ENCODE results near the gene TAOK2.
"Not testable (repeated sequence)": the region's sequence is repeated elsewhere in the genome, so short reads cannot be mapped to it uniquely, and the experiment has no call there.

The TAOK2 gene

GRCh38 chr16:29947897-29948296 is 25.8 kb upstream of the TAOK2 start:
- no peaks in the 10 kb centered on the region for H3K27me3 ChIP-seq (replicated peaks; ENCODE audit: control insufficient read depth, insufficient read depth, low read length, poor library complexity, severe bottlenecking)
- H3K4me1 ChIP-seq (ENCODE audit: control insufficient read depth, insufficient read depth, low read length, poor library complexity, severe bottlenecking) = no peaks in the 10 kb centered on the region
- no peaks in the 10 kb centered on the region for H3K36me3 ChIP-seq (ENCODE audit: control insufficient read depth, insufficient read depth, low read length)
- H3K9me3 ChIP-seq (ENCODE audit: control insufficient read depth, low read length) = no peaks in the 10 kb centered on the region
- DNase-seq = no peak
- H3K27ac ChIP-seq (ENCODE audit: insufficient read depth, low read length, poor library complexity, severe bottlenecking) = no peak overlapping the region
- no peak overlapping the region for H3K4me3 ChIP-seq (ENCODE audit: insufficient read depth, low read depth, low read length, poor library complexity, severe bottlenecking)

- Histone ChIP-seq H3K4me1 (ENCODE audit: control insufficient read depth, insufficient read depth, low read length, poor library complexity, severe bottlenecking) (no peaks in the 10 kb centered on the region), H3K27ac (ENCODE audit: insufficient read depth, low read length, poor library complexity, severe bottlenecking) (no peak overlapping the region), H3K36me3 (ENCODE audit: control insufficient read depth, insufficient read depth, low read length) (no peaks in the 10 kb centered on the region), H3K9me3 (ENCODE audit: control insufficient read depth, low read length) (no peaks in the 10 kb centered on the region), H3K4me3 (ENCODE audit: insufficient read depth, low read depth, low read length, poor library complexity, severe bottlenecking) (no peak overlapping the region), H3K27me3 (replicated peaks; ENCODE audit: control insufficient read depth, insufficient read depth, low read length, poor library complexity, severe bottlenecking) (no peaks in the 10 kb centered on the region)
- DNase-seq = no peak
Observed at GRCh38 chr16:29950806-29951461, 22.7 kb upstream of the TAOK2 start.

GRCh38 chr16:29951625-29952365 is 21.9 kb upstream of the TAOK2 start:
- Histone ChIP-seq H3K9me3 (ENCODE audit: control insufficient read depth, low read length) (no peaks in the 10 kb centered on the region), H3K27me3 (replicated peaks; ENCODE audit: control insufficient read depth, insufficient read depth, low read length, poor library complexity, severe bottlenecking) (no peaks in the 10 kb centered on the region), H3K27ac (ENCODE audit: insufficient read depth, low read length, poor library complexity, severe bottlenecking) (no peak overlapping the region), H3K36me3 (ENCODE audit: control insufficient read depth, insufficient read depth, low read length) (no peaks in the 10 kb centered on the region), H3K4me1 (ENCODE audit: control insufficient read depth, insufficient read depth, low read length, poor library complexity, severe bottlenecking) (no peaks in the 10 kb centered on the region), H3K4me3 (ENCODE audit: insufficient read depth, low read depth, low read length, poor library complexity, severe bottlenecking) (no peak overlapping the region)
- no peak for DNase-seq

GRCh38 chr16:29958756-29959155 is 14.9 kb upstream of the TAOK2 start:
- DNase-seq = no peak
- Histone ChIP-seq H3K9me3 (ENCODE audit: control insufficient read depth, low read length) (no peaks in the 10 kb centered on the region), H3K27me3 (replicated peaks; ENCODE audit: control insufficient read depth, insufficient read depth, low read length, poor library complexity, severe bottlenecking) (no peaks in the 10 kb centered on the region), H3K4me3 (ENCODE audit: insufficient read depth, low read depth, low read length, poor library complexity, severe bottlenecking) (no peak overlapping the region), H3K4me1 (ENCODE audit: control insufficient read depth, insufficient read depth, low read length, poor library complexity, severe bottlenecking) (peaks cover 11% of the 10 kb centered on the region), H3K27ac (ENCODE audit: insufficient read depth, low read length, poor library complexity, severe bottlenecking) (no peak overlapping the region), H3K36me3 (ENCODE audit: control insufficient read depth, insufficient read depth, low read length) (no peaks in the 10 kb centered on the region)

GRCh38 chr16:29959293-29959692 is 14.4 kb upstream of the TAOK2 start:
- Histone ChIP-seq H3K4me1 (ENCODE audit: control insufficient read depth, insufficient read depth, low read length, poor library complexity, severe bottlenecking) (peaks cover 11% of the 10 kb centered on the region), H3K36me3 (ENCODE audit: control insufficient read depth, insufficient read depth, low read length) (no peaks in the 10 kb centered on the region), H3K27me3 (replicated peaks; ENCODE audit: control insufficient read depth, insufficient read depth, low read length, poor library complexity, severe bottlenecking) (no peaks in the 10 kb centered on the region), H3K4me3 (ENCODE audit: insufficient read depth, low read depth, low read length, poor library complexity, severe bottlenecking) (no peak overlapping the region), H3K27ac (ENCODE audit: insufficient read depth, low read length, poor library complexity, severe bottlenecking) (no peak overlapping the region), H3K9me3 (ENCODE audit: control insufficient read depth, low read length) (no peaks in the 10 kb centered on the region)
- DNase-seq = no peak

- H3K4me3 ChIP-seq (ENCODE audit: insufficient read depth, low read depth, low read length, poor library complexity, severe bottlenecking); H3K27me3 ChIP-seq (replicated peaks; ENCODE audit: control insufficient read depth, insufficient read depth, low read length, poor library complexity, severe bottlenecking); DNase-seq; H3K9me3 ChIP-seq (ENCODE audit: control insufficient read depth, low read length); H3K27ac ChIP-seq (ENCODE audit: insufficient read depth, low read length, poor library complexity, severe bottlenecking); H3K36me3 ChIP-seq (ENCODE audit: control insufficient read depth, insufficient read depth, low read length): not testable (repeated sequence)
- peaks cover 11% of the 10 kb centered on the region for H3K4me1 ChIP-seq (ENCODE audit: control insufficient read depth, insufficient read depth, low read length, poor library complexity, severe bottlenecking)
Observed at GRCh38 chr16:29959821-29960220, 13.8 kb upstream of the TAOK2 start.

- Histone ChIP-seq H3K4me3 (ENCODE audit: insufficient read depth, low read depth, low read length, poor library complexity, severe bottlenecking) (peak overlapping the region; percentile 70), H3K27ac (ENCODE audit: insufficient read depth, low read length, poor library complexity, severe bottlenecking) (peak overlapping the region; percentile 66), H3K9me3 (ENCODE audit: control insufficient read depth, low read length) (no peaks in the 10 kb centered on the region), H3K36me3 (ENCODE audit: control insufficient read depth, insufficient read depth, low read length) (no peaks in the 10 kb centered on the region), H3K27me3 (replicated peaks; ENCODE audit: control insufficient read depth, insufficient read depth, low read length, poor library complexity, severe bottlenecking) (no peaks in the 10 kb centered on the region), H3K4me1 (ENCODE audit: control insufficient read depth, insufficient read depth, low read length, poor library complexity, severe bottlenecking) (peaks cover 11% of the 10 kb centered on the region)
- no peak for DNase-seq
Observed at GRCh38 chr16:29961127-29961478, 12.6 kb upstream of the TAOK2 start.

- H3K36me3 ChIP-seq (ENCODE audit: control insufficient read depth, insufficient read depth, low read length) = no peaks in the 10 kb centered on the region
- no peaks in the 10 kb centered on the region for H3K27me3 ChIP-seq (replicated peaks; ENCODE audit: control insufficient read depth, insufficient read depth, low read length, poor library complexity, severe bottlenecking)
- H3K4me3 ChIP-seq (ENCODE audit: insufficient read depth, low read depth, low read length, poor library complexity, severe bottlenecking) = peak within 1 kb of the TSS; percentile 70
- no peaks in the 10 kb centered on the region for H3K9me3 ChIP-seq (ENCODE audit: control insufficient read depth, low read length)
- H3K27ac ChIP-seq (ENCODE audit: insufficient read depth, low read length, poor library complexity, severe bottlenecking) = peak within 1 kb of the TSS; percentile 87
- peak; percentile 90 to 93 (median 91) for DNase-seq
- H3K4me1 ChIP-seq (ENCODE audit: control insufficient read depth, insufficient read depth, low read length, poor library complexity, severe bottlenecking) = peaks cover 11% of the 10 kb centered on the region
Observed at GRCh38 chr16:29961479-29962343, 12.0 kb upstream of the TAOK2 start, which contains the start of gene TMEM219. Gene TMEM219, plus strand, starts transcription at chr16:29962079. Its CDS starts 1,065 bp downstream, at chr16:29963144.

- Histone ChIP-seq H3K27me3 (replicated peaks; ENCODE audit: control insufficient read depth, insufficient read depth, low read length, poor library complexity, severe bottlenecking) (no peaks in the 10 kb centered on the region), H3K4me3 (ENCODE audit: insufficient read depth, low read depth, low read length, poor library complexity, severe bottlenecking) (peak overlapping the region; percentile 70), H3K27ac (ENCODE audit: insufficient read depth, low read length, poor library complexity, severe bottlenecking) (peak overlapping the region; percentile 87), H3K4me1 (ENCODE audit: control insufficient read depth, insufficient read depth, low read length, poor library complexity, severe bottlenecking) (peaks cover 11% of the 10 kb centered on the region), H3K36me3 (ENCODE audit: control insufficient read depth, insufficient read depth, low read length) (no peaks in the 10 kb centered on the region), H3K9me3 (ENCODE audit: control insufficient read depth, low read length) (no peaks in the 10 kb centered on the region)
- no peak for DNase-seq
Observed at GRCh38 chr16:29962344-29962994, 11.2 kb upstream of the TAOK2 start.
